DMS53 treated with DMSO at 0.1 percent for 48 hours (cell line): Measurements from ENCODE around the gene FAM20A.
"Not testable (repeated sequence)": the region's sequence is repeated elsewhere in the genome, so short reads cannot be mapped to it uniquely, and the experiment has no call there.

ENCODE experiments used
- DNase-seq: peaks from one replicate; lab custom pipeline; 2025; ENCODE audit not compliant: unreplicated experiment; lab: John Stamatoyannopoulos, UW

The FAM20A gene

GRCh38 chr17:68533887-68534694, 67.1 kb downstream of the FAM20A start:
- no peak for DNase-seq

- no peak for DNase-seq
Measured at GRCh38 chr17:68532826-68533225, 68.3 kb downstream of the FAM20A start.

GRCh38 chr17:68531252-68531651, 69.9 kb downstream of the FAM20A start:
- DNase-seq, result no peak

- DNase-seq, result no peak
Measured at GRCh38 chr17:68527314-68527713, 73.9 kb downstream of the FAM20A start.

- no peak for DNase-seq
Measured at GRCh38 chr17:68526548-68526947, 74.6 kb downstream of the FAM20A start.

- no peak for DNase-seq
Measured at GRCh38 chr17:68522266-68522665, 78.9 kb downstream of the FAM20A start.

- no peak for DNase-seq
Measured at GRCh38 chr17:68519911-68520310, 81.3 kb downstream of the FAM20A start.

GRCh38 chr17:68519051-68519450, 82.1 kb downstream of the FAM20A start:
- not testable (repeated sequence) for DNase-seq

GRCh38 chr17:68518063-68518815, 82.9 kb downstream of the FAM20A start:
- DNase-seq, result no peak

- DNase-seq, result not testable (repeated sequence)
Measured at GRCh38 chr17:68517605-68518004, 83.6 kb downstream of the FAM20A start.

- peak; percentile 32 for DNase-seq
Measured at GRCh38 chr17:68516732-68517131, 84.4 kb downstream of the FAM20A start.

GRCh38 chr17:68514831-68515635, 86.1 kb downstream of the FAM20A start:
- no peak for DNase-seq

- no peak for DNase-seq
Measured at GRCh38 chr17:68513932-68514331, 87.2 kb downstream of the FAM20A start.

GRCh38 chr17:68512960-68513474, 88.2 kb downstream of the FAM20A start:
- no peak for DNase-seq

GRCh38 chr17:68512247-68512959, 88.8 kb downstream of the FAM20A start, which contains the start of gene PRKAR1A:
TSS of gene PRKAR1A (plus strand) at chr17:68512430. CDS start at chr17:68515400, 2,970 bp downstream.
- peak; percentile 93 for DNase-seq

GRCh38 chr17:68511671-68512246, 89.4 kb downstream of the FAM20A start:
- DNase-seq, result peak; percentile 87

- DNase-seq, result peak; percentile 42
Measured at GRCh38 chr17:68511254-68511670, 89.9 kb downstream of the FAM20A start.

GRCh38 chr17:68509141-68510057, 91.8 kb downstream of the FAM20A start:
- peak; percentile 93 for DNase-seq

- DNase-seq, result no peak
Measured at GRCh38 chr17:68507576-68507975, 93.6 kb downstream of the FAM20A start.
